HG02885 (cell line): ENCODE data around the gene CCDC137.

ENCODE experiments used
- ATAC-seq: cut with Tn5 transposase; IDR thresholded peaks from one replicate; pipeline ENCODE4 v1.9.1; 2021; ENCODE audit warnings: mild to moderate bottlenecking; ENCODE audit not compliant: unreplicated experiment, poor library complexity

CCDC137 gene

GRCh38 chr17:81697261-81698044, 30.9 kb downstream of the CCDC137 start:
- no peak for ATAC-seq

GRCh38 chr17:81700353-81701287, 34.1 kb downstream of the CCDC137 start:
- ATAC-seq = no peak

GRCh38 chr17:81701288-81702071, 34.9 kb downstream of the CCDC137 start:
- no peak for ATAC-seq

- ATAC-seq = peak; percentile 85
These were observed 36.6 kb downstream of the CCDC137 start, which contains the start of gene MRPL12 for GRCh38 chr17:81702934-81703746. Gene MRPL12 (plus strand): TSS chr17:81703367. CDS start chr17:81703502, 135 bp downstream.

GRCh38 chr17:81703747-81704654, 37.5 kb downstream of the CCDC137 start:
- ATAC-seq = no peak

- ATAC-seq = no peak
These were observed 39.1 kb downstream of the CCDC137 start for GRCh38 chr17:81705518-81706231.

GRCh38 chr17:81706232-81706611, 39.7 kb downstream of the CCDC137 start:
- ATAC-seq = no peak

- ATAC-seq = no peak
These were observed 40.5 kb downstream of the CCDC137 start for GRCh38 chr17:81706757-81707624.

- no peak for ATAC-seq
These were observed 41.4 kb downstream of the CCDC137 start for GRCh38 chr17:81707725-81708646.

GRCh38 chr17:81708739-81709185, 42.2 kb downstream of the CCDC137 start:
- no peak for ATAC-seq

- no peak for ATAC-seq
These were observed 44.2 kb downstream of the CCDC137 start for GRCh38 chr17:81710514-81711308.

GRCh38 chr17:81711814-81712467, 45.4 kb downstream of the CCDC137 start, which contains the start of gene SLC25A10:
Gene SLC25A10 (plus strand): TSS chr17:81712284. CDS start chr17:81712427, 143 bp downstream.
- ATAC-seq = peak; percentile 68

GRCh38 chr17:81712468-81713003, 46.0 kb downstream of the CCDC137 start:
- peak; percentile 12 for ATAC-seq

GRCh38 chr17:81713004-81713555, 46.5 kb downstream of the CCDC137 start:
- no peak for ATAC-seq
